Measurements from ENCODE around the gene ERV3-1. TPM values are rescaled to one million over a fixed set of nuclear protein-coding genes. Genes with fewer than 3 reads are reported as not detected.

Gene ERV3-1
- total RNA-seq, 1 experiment from 2014 or later = 13.5 TPM

DNA sequence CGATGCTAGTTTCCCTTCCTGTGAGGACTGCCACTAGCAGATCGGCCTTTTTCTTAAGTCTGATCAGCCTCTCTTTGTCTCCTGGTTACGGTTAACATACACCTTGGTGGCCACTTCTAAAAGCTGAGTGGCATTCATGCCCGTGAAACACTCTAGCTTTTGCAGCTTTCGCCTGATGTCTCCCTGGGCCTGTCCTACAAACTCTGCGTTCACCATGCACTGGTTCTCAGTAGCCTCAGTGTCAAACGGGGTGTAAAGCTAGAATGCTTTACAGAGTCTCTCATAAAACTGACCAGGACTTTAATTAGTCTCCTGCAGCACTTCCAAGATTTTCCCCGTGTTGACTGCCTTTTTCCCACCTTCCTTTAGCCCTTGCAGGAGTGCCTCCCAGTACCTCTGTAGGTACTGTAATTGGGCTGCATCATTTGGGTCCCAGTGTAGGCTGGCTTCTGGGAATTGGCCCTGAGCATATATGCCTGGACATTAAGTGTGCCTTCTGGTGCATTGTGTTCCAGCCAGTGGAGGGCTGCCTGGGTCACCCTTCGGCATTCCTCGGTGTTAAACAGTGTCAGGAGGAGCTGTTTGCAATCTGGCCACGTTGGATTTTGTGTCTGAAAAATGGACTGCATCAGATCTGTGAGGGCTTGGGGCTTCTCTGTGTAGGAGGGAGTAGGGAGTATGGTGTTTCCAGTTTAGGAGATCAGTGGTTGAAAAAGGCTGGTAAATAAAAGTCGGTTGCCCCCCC is 9.2 kb downstream of the ERV3-1 start:
- Mint-ChIP-seq H3K36me3 (ENCODE audit: insufficient read depth, unreplicated experiment) (peaks cover 59% of the 10 kb centered on the region), H3K27me3 (ENCODE audit: insufficient read depth, unreplicated experiment) (no peaks in the 10 kb centered on the region), H3K9me3 (ENCODE audit: unreplicated experiment) (peaks cover 67% of the 10 kb centered on the region), H3K4me3 (ENCODE audit: unreplicated experiment) (no peak overlapping the region), H3K4me1 (ENCODE audit: low read depth, unreplicated experiment) (peaks cover 11% of the 10 kb centered on the region), H3K27ac (ENCODE audit: unreplicated experiment) (peak overlapping the region; percentile 79)
- no peaks in the 10 kb centered on the region for H3K27me3 ChIP-seq (replicated peaks; ENCODE audit: control insufficient read depth, insufficient read depth, low read length)
- H3K9me3 ChIP-seq = peaks cover 71% of the 10 kb centered on the region
- intact Hi-C loops (cut with micrococcal nuclease; ENCODE audit: unreplicated experiment) = no loop called here
- CTCF ChIA-PET = no interaction called here
- peaks cover 7% of the 10 kb centered on the region for H3K36me3 ChIP-seq (ENCODE audit: control insufficient read depth, insufficient read depth, low read length)
- peaks cover 28% of the 10 kb centered on the region for H3K4me1 ChIP-seq
- no peak overlapping the region for H3K4me3 ChIP-seq (ENCODE audit: low read depth, low read length)
- BruUV-seq (replicated peaks) = no TSS peak
- DNase-seq = no peak
- POLR2A ChIA-PET = interaction anchor here (0.6 kb wide), 1 partner anchor 9 kb away, joined by 3 read pairs; the partner anchor contains the start of gene ERV3-1
- TF ChIP-seq, protein P1, sequence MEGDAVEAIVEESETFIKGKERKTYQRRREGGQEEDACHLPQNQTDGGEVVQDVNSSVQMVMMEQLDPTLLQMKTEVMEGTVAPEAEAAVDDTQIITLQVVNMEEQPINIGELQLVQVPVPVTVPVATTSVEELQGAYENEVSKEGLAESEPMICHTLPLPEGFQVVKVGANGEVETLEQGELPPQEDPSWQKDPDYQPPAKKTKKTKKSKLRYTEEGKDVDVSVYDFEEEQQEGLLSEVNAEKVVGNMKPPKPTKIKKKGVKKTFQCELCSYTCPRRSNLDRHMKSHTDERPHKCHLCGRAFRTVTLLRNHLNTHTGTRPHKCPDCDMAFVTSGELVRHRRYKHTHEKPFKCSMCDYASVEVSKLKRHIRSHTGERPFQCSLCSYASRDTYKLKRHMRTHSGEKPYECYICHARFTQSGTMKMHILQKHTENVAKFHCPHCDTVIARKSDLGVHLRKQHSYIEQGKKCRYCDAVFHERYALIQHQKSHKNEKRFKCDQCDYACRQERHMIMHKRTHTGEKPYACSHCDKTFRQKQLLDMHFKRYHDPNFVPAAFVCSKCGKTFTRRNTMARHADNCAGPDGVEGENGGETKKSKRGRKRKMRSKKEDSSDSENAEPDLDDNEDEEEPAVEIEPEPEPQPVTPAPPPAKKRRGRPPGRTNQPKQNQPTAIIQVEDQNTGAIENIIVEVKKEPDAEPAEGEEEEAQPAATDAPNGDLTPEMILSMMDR (IDR thresholded peaks at IDR 0.05; ENCODE audit: insufficient read depth in 1 of 2, low read depth in 1 of 2, low read length in 1 of 2, severe bottlenecking in 1 of 2, unreplicated experiment in 1 of 2) = no peak

DNA sequence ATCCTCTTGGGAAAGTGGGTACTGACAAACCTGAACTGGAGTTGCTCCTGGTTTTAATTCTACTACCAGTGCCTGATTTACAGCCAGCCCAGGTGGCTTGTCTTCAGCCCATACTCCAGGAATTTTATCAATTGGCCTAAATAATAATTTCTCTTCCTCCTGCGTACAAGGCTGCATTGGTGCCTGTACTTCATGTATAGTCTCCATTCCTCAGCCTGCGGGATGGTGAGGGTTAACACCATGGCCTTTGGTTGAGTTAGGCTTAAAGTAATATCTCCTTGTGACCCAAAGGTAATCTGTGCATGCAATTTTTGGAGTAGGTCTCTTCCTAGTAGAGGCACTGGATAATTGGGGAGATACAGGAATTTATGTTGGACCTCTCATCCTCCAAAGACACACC is 10.2 kb downstream of the ERV3-1 start:
- POLR2A ChIA-PET = no interaction called here
- CTCF ChIA-PET = no interaction called here
- no peak for DNase-seq
- Mint-ChIP-seq H3K4me3 (ENCODE audit: unreplicated experiment) (no peak overlapping the region), H3K27ac (ENCODE audit: unreplicated experiment) (no peak overlapping the region), H3K27me3 (ENCODE audit: insufficient read depth, unreplicated experiment) (no peaks in the 10 kb centered on the region), H3K4me1 (ENCODE audit: low read depth, unreplicated experiment) (peaks cover 11% of the 10 kb centered on the region), H3K36me3 (ENCODE audit: insufficient read depth, unreplicated experiment) (peaks cover 49% of the 10 kb centered on the region), H3K9me3 (ENCODE audit: unreplicated experiment) (peaks cover 69% of the 10 kb centered on the region)
- H3K27me3 ChIP-seq (replicated peaks; ENCODE audit: control insufficient read depth, insufficient read depth, low read length) = no peaks in the 10 kb centered on the region
- peaks cover 67% of the 10 kb centered on the region for H3K9me3 ChIP-seq
- H3K4me3 ChIP-seq (ENCODE audit: low read depth, low read length) = no peak overlapping the region
- intact Hi-C loops (cut with micrococcal nuclease; ENCODE audit: unreplicated experiment) = no loop called here
- TF ChIP-seq, protein P1 (IDR thresholded peaks at IDR 0.05; ENCODE audit: insufficient read depth in 1 of 2, low read depth in 1 of 2, low read length in 1 of 2, severe bottlenecking in 1 of 2, unreplicated experiment in 1 of 2) = no peak
- H3K36me3 ChIP-seq (ENCODE audit: control insufficient read depth, insufficient read depth, low read length) = peaks cover 4% of the 10 kb centered on the region
- peaks cover 28% of the 10 kb centered on the region for H3K4me1 ChIP-seq
- BruUV-seq (replicated peaks) = no TSS peak

DNA sequence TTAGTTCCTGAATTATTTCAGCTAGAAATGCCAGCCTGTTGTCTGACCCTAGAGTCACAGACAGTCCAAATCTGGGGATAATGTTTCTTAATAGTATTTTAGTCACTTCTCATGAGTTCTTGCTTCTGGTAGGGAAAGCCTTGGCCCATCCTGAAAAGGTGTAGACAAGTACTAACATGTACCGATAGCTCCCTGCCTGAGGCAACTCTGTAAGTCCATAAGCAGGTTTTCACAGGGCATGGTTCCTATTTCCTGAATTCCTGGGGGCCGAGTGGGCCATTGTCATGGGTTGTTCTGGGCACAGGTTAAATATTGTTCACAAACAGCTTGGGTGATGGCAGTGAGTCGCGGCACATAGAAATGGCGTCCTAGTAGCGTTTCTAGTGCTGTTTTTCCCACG is 12.6 kb downstream of the ERV3-1 start:
- H3K27ac Mint-ChIP-seq (ENCODE audit: unreplicated experiment) = no peak overlapping the region
- TF ChIP-seq, protein P1 (IDR thresholded peaks at IDR 0.05; ENCODE audit: insufficient read depth in 1 of 2, low read depth in 1 of 2, low read length in 1 of 2, severe bottlenecking in 1 of 2, unreplicated experiment in 1 of 2) = no peak
- no peak overlapping the region for H3K4me3 ChIP-seq (ENCODE audit: low read depth, low read length)
- CTCF ChIA-PET = no interaction called here
- peaks cover 27% of the 10 kb centered on the region for H3K36me3 Mint-ChIP-seq (ENCODE audit: insufficient read depth, unreplicated experiment)
- no peaks in the 10 kb centered on the region for H3K27me3 ChIP-seq (replicated peaks; ENCODE audit: control insufficient read depth, insufficient read depth, low read length)
- H3K9me3 Mint-ChIP-seq (ENCODE audit: unreplicated experiment) = peaks cover 80% of the 10 kb centered on the region
- H3K4me1 Mint-ChIP-seq (ENCODE audit: low read depth, unreplicated experiment) = peaks cover 7% of the 10 kb centered on the region
- H3K36me3 ChIP-seq (ENCODE audit: control insufficient read depth, insufficient read depth, low read length) = peaks cover 4% of the 10 kb centered on the region
- H3K4me1 ChIP-seq = peaks cover 11% of the 10 kb centered on the region
- intact Hi-C loops (cut with micrococcal nuclease; ENCODE audit: unreplicated experiment) = no loop called here
- BruUV-seq (replicated peaks) = no TSS peak
- H3K27me3 Mint-ChIP-seq (ENCODE audit: insufficient read depth, unreplicated experiment) = no peaks in the 10 kb centered on the region
- POLR2A ChIA-PET = no interaction called here
- peaks cover 46% of the 10 kb centered on the region for H3K9me3 ChIP-seq
- DNase-seq = no peak
- H3K4me3 Mint-ChIP-seq (ENCODE audit: unreplicated experiment) = no peak overlapping the region
